Measurements from ENCODE around the gene F10.

Gene F10

GRCh38 chr13:113086991-113087922, 35.3 kb upstream of the F10 start:
- no peak for DNase-seq (ENCODE audit: low read depth)

GRCh38 chr13:113087923-113088690, 34.5 kb upstream of the F10 start:
- DNase-seq (ENCODE audit: low read depth) = no peak

- no peak for DNase-seq (ENCODE audit: low read depth)
Measured at GRCh38 chr13:113088691-113089020, 33.9 kb upstream of the F10 start.

- DNase-seq (ENCODE audit: low read depth) = no peak
Measured at GRCh38 chr13:113089693-113090414, 32.7 kb upstream of the F10 start.

- no peak for DNase-seq (ENCODE audit: low read depth)
Measured at GRCh38 chr13:113090415-113090770, 32.2 kb upstream of the F10 start.

GRCh38 chr13:113090806-113091205, 31.8 kb upstream of the F10 start:
- DNase-seq (ENCODE audit: low read depth) = no peak

- no peak for DNase-seq (ENCODE audit: low read depth)
Measured at GRCh38 chr13:113091211-113091771, 31.3 kb upstream of the F10 start.

- DNase-seq (ENCODE audit: low read depth) = no peak
Measured at GRCh38 chr13:113091891-113092775, 30.5 kb upstream of the F10 start.

- DNase-seq (ENCODE audit: low read depth) = no peak
Measured at GRCh38 chr13:113092776-113093579, 29.6 kb upstream of the F10 start.

GRCh38 chr13:113093580-113094409, 28.8 kb upstream of the F10 start:
- no peak for DNase-seq (ENCODE audit: low read depth)

GRCh38 chr13:113094410-113094800, 28.2 kb upstream of the F10 start:
- DNase-seq (ENCODE audit: low read depth) = no peak

GRCh38 chr13:113095146-113096051, 27.2 kb upstream of the F10 start:
- DNase-seq (ENCODE audit: low read depth) = no peak

GRCh38 chr13:113096052-113096744, 26.4 kb upstream of the F10 start:
- DNase-seq (ENCODE audit: low read depth) = no peak

GRCh38 chr13:113096745-113097305, 25.8 kb upstream of the F10 start:
- no peak for DNase-seq (ENCODE audit: low read depth)

- DNase-seq (ENCODE audit: low read depth) = no peak
Measured at GRCh38 chr13:113097651-113098050, 24.9 kb upstream of the F10 start.

- no peak for DNase-seq (ENCODE audit: low read depth)
Measured at GRCh38 chr13:113098162-113098732, 24.4 kb upstream of the F10 start.

- DNase-seq (ENCODE audit: low read depth) = no peak
Measured at GRCh38 chr13:113099142-113099541, 23.5 kb upstream of the F10 start.
